ENCODE results near the gene SEC23IP.
"Not testable (repeated sequence)": the region's sequence is repeated elsewhere in the genome, so short reads cannot be mapped to it uniquely, and the experiment has no call there.

The SEC23IP gene

DNA sequence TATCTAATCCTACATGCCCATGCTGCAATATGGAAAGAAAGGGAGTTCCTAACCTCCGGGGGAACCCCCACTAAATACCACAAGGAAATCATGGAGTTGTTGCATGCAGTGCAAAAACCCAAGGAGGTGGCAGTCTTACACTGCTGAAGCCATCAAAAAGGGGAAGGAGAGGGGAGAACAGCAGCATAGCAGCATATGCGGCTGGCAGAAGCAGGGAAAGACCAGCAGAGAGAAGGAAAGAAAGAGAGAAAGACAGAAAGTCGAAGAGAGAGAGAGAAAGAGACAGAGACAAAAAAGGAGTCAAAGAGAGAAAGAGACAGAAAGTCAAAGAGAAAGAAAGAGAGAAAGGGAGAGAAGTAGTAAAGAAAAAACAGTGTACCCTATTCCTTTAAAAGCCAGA lies 3.8 kb upstream of the SEC23IP start:
- H3K36me3 ChIP-seq (ENCODE audit: low read length); H3K4me3 ChIP-seq (ENCODE audit: insufficient read depth, low read length, poor library complexity, severe bottlenecking); H2AFZ ChIP-seq (ENCODE audit: low read depth, low read length, severe bottlenecking); H3F3A ChIP-seq (ENCODE audit: insufficient read depth); H3K27ac ChIP-seq (ENCODE audit: low read depth, low read length); H3K9ac ChIP-seq (ENCODE audit: low read length); H3K4me2 ChIP-seq (ENCODE audit: low read depth, low read length, poor library complexity, severe bottlenecking); H3K27me3 ChIP-seq (ENCODE audit: low read length); H3K9me3 ChIP-seq (ENCODE audit: insufficient read depth, low read length); H4K20me1 ChIP-seq (ENCODE audit: low read depth, low read length); H3K9me2 ChIP-seq (replicated peaks; ENCODE audit: insufficient read depth, low read length): not testable (repeated sequence)
- peaks cover 18% of the 10 kb centered on the region for H3K79me2 ChIP-seq (ENCODE audit: insufficient read depth, low read length)

DNA sequence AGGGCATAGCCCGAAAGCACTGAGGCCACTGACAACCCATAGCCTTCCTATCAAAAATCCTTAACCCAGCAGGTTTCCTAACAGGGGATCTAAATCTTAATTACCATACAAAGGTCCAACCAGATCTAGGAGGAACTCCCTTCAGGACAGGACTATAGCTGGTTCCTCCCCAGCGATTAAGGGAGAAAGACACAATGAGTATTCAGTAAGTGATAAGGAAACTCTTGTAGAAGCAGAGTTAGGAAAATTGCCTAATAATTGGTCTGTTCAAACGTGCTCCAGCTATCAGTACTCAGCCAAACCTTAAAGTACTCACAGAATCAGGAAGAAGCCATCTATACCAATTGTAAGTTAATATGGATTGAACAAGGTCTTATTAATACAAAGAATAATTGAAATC lies 3.3 kb upstream of the SEC23IP start:
- not testable (repeated sequence) for H3K4me3 ChIP-seq (ENCODE audit: insufficient read depth, low read length, poor library complexity, severe bottlenecking); H3K27ac ChIP-seq (ENCODE audit: low read depth, low read length); H3K27me3 ChIP-seq (ENCODE audit: low read length); H4K20me1 ChIP-seq (ENCODE audit: low read depth, low read length); H3K36me3 ChIP-seq (ENCODE audit: low read length); H2AFZ ChIP-seq (ENCODE audit: low read depth, low read length, severe bottlenecking); H3K9me2 ChIP-seq (replicated peaks; ENCODE audit: insufficient read depth, low read length); H3K9me3 ChIP-seq (ENCODE audit: insufficient read depth, low read length); H3K9ac ChIP-seq (ENCODE audit: low read length); H3K4me2 ChIP-seq (ENCODE audit: low read depth, low read length, poor library complexity, severe bottlenecking); H3F3A ChIP-seq (ENCODE audit: insufficient read depth)
- H3K79me2 ChIP-seq (ENCODE audit: insufficient read depth, low read length): peaks cover 23% of the 10 kb centered on the region

DNA sequence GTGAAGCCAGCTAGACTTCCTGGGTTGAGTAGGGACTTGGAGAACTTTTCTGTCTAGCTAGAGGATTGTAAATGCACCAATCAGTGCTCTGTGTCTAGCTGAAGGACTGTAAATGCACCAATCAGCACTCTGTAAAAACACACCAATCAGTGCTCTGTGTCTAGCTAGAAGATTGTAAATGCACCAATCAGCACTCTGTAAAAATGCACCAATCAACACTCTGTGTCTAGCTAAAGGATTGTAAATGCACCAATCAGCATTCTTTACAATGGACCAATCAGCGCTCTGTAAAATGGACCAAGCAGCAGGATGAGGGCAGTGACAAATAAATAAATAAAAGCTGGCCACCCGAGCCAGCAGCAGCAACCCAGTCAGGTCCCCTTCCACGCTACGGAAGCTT lies 2.2 kb upstream of the SEC23IP start:
- not testable (repeated sequence) for H3K9ac ChIP-seq (ENCODE audit: low read length); H3F3A ChIP-seq (ENCODE audit: insufficient read depth); H3K27ac ChIP-seq (ENCODE audit: low read depth, low read length); H3K4me2 ChIP-seq (ENCODE audit: low read depth, low read length, poor library complexity, severe bottlenecking); H2AFZ ChIP-seq (ENCODE audit: low read depth, low read length, severe bottlenecking); H3K4me3 ChIP-seq (ENCODE audit: insufficient read depth, low read length, poor library complexity, severe bottlenecking); H4K20me1 ChIP-seq (ENCODE audit: low read depth, low read length); H3K9me2 ChIP-seq (replicated peaks; ENCODE audit: insufficient read depth, low read length); H3K27me3 ChIP-seq (ENCODE audit: low read length); H3K36me3 ChIP-seq (ENCODE audit: low read length); H3K9me3 ChIP-seq (ENCODE audit: insufficient read depth, low read length)
- peaks cover 34% of the 10 kb centered on the region for H3K79me2 ChIP-seq (ENCODE audit: insufficient read depth, low read length)

DNA sequence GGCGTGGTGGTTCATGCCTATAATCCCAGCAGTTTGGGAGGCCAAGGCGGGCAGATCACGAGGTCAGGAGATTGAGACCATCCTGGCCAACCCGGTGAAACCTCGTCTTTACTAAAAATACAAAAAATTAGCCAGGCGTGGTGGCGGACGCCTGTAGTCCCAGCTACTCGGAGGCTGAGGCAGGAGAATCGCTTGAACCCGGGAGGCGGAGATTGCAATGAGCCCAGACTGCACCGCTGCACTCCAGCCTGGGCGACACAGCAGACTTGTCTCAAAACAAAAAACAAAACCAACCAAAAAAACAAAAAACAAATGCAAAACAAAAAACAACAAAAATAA lies 712 bp upstream of the SEC23IP start:
- not testable (repeated sequence) for H3K36me3 ChIP-seq (ENCODE audit: low read length); H3K9me3 ChIP-seq (ENCODE audit: insufficient read depth, low read length); H3F3A ChIP-seq (ENCODE audit: insufficient read depth); H3K9me2 ChIP-seq (replicated peaks; ENCODE audit: insufficient read depth, low read length); H3K27me3 ChIP-seq (ENCODE audit: low read length); H4K20me1 ChIP-seq (ENCODE audit: low read depth, low read length)
- Histone ChIP-seq H3K4me2 (ENCODE audit: low read depth, low read length, poor library complexity, severe bottlenecking) (peak overlapping the region; percentile 99), H3K79me2 (ENCODE audit: insufficient read depth, low read length) (peaks cover 49% of the 10 kb centered on the region), H3K9ac (ENCODE audit: low read length) (peak overlapping the region; percentile 95), H3K27ac (ENCODE audit: low read depth, low read length) (peak overlapping the region; percentile 41; the same call in 1 of the 2 replicates), H2AFZ (ENCODE audit: low read depth, low read length, severe bottlenecking) (peak overlapping the region; percentile 94), H3K4me3 (ENCODE audit: insufficient read depth, low read length, poor library complexity, severe bottlenecking) (peak overlapping the region; percentile 97)

DNA sequence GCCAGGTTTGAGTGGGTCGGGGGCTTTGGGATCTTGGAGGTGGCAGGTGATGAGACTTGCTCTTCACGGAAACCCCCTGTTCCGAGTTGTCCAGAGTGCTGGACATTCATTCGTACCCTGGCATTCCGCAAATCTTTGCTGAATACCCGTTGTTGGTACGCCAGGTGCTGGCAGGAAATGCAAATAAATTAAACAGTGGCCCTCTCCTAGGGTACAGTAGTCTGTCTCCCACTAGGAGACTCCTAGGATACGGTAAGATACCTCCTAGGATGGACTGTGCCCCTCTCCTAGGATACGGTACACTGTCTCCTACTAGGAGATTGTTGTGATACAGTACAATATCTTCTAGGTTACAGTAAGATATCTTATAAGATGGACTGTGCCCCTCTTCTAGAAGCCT lies 544 bp downstream of the SEC23IP start:
- H3K36me3 ChIP-seq (ENCODE audit: low read length): no peaks in the 10 kb centered on the region
- no peaks in the 10 kb centered on the region for H3K27me3 ChIP-seq (ENCODE audit: low read length)
- H2AFZ ChIP-seq (ENCODE audit: low read depth, low read length, severe bottlenecking): peak overlapping the region; percentile 94
- H3K9ac ChIP-seq (ENCODE audit: low read length): peak overlapping the region; percentile 95
- peaks cover 6% of the 10 kb centered on the region; the same call in 1 of the 2 replicates for H3K9me3 ChIP-seq (ENCODE audit: insufficient read depth, low read length)
- TF ChIP-seq EZH2phosphoT487 (conservative IDR thresholded peaks at IDR 0.05; ENCODE audit: low read length): no peak
- TF ChIP-seq, protein P1, sequence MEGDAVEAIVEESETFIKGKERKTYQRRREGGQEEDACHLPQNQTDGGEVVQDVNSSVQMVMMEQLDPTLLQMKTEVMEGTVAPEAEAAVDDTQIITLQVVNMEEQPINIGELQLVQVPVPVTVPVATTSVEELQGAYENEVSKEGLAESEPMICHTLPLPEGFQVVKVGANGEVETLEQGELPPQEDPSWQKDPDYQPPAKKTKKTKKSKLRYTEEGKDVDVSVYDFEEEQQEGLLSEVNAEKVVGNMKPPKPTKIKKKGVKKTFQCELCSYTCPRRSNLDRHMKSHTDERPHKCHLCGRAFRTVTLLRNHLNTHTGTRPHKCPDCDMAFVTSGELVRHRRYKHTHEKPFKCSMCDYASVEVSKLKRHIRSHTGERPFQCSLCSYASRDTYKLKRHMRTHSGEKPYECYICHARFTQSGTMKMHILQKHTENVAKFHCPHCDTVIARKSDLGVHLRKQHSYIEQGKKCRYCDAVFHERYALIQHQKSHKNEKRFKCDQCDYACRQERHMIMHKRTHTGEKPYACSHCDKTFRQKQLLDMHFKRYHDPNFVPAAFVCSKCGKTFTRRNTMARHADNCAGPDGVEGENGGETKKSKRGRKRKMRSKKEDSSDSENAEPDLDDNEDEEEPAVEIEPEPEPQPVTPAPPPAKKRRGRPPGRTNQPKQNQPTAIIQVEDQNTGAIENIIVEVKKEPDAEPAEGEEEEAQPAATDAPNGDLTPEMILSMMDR (IDR thresholded peaks at IDR 0.05; ENCODE audit: insufficient read depth, low read length, poor library complexity, severe bottlenecking): no peak
- H3K4me3 ChIP-seq (ENCODE audit: insufficient read depth, low read length, poor library complexity, severe bottlenecking): peak overlapping the region; percentile 97
- H4K20me1 ChIP-seq (ENCODE audit: low read depth, low read length): peaks cover 4% of the 10 kb centered on the region; the same call in 1 of the 2 replicates
- peaks cover 6% of the 10 kb centered on the region; the same call in 1 of the 2 replicates for H3F3A ChIP-seq (ENCODE audit: insufficient read depth)
- no peaks in the 10 kb centered on the region for H3K9me2 ChIP-seq (replicated peaks; ENCODE audit: insufficient read depth, low read length)
- peaks cover 58% of the 10 kb centered on the region for H3K79me2 ChIP-seq (ENCODE audit: insufficient read depth, low read length)
- H3K4me2 ChIP-seq (ENCODE audit: low read depth, low read length, poor library complexity, severe bottlenecking): peak overlapping the region; percentile 99
- H3K27ac ChIP-seq (ENCODE audit: low read depth, low read length): peak overlapping the region; percentile 55

Data from SU-DHL-6 (cell line).